H9 (cell line): ENCODE data around the gene OR1B1. TPM values are rescaled to one million over a fixed set of nuclear protein-coding genes. Genes with fewer than 3 reads are reported as not detected.

Experiments used
- DNase-seq: peaks from one replicate; pipeline ENCODE4 v3.0.0-alpha.2; 2017
- H2AFZ ChIP-seq: one replicate; pipeline ENCODE4 v1.6.1; 2013; ENCODE audit warnings: mild to moderate bottlenecking, low read length, control low read depth, moderate library complexity
- H2AK5ac ChIP-seq: 2 replicates; pipeline ENCODE4 v1.6.1; 2013; ENCODE audit warnings: low read length, control low read depth, mixed read lengths; ENCODE audit not compliant: insufficient read length
- H2BK120ac ChIP-seq: one replicate; pipeline ENCODE4 v1.6.1; 2013; ENCODE audit warnings: low read depth, mild to moderate bottlenecking, low read length, control low read depth, inconsistent platforms; ENCODE audit not compliant: poor library complexity, severe bottlenecking
- H2BK12ac ChIP-seq: 2 replicates; pipeline ENCODE4 v1.6.1; 2013; ENCODE audit warnings: low read length, control low read depth, mixed read lengths, low read depth; ENCODE audit not compliant: insufficient read length
- H2BK15ac ChIP-seq: 2 replicates; pipeline ENCODE4 v1.6.1; 2013; ENCODE audit warnings: low read depth, low read length, control low read depth
- H2BK20ac ChIP-seq: one replicate; pipeline ENCODE4 v1.6.1; 2013; ENCODE audit warnings: low read depth, mild to moderate bottlenecking, low read length, control low read depth, inconsistent platforms; ENCODE audit not compliant: poor library complexity, severe bottlenecking
- H2BK5ac ChIP-seq: 2 replicates; pipeline ENCODE4 v1.6.1; 2013; ENCODE audit warnings: low read length, control low read depth, mixed read lengths; ENCODE audit not compliant: insufficient read length
- H3K14ac ChIP-seq: 2 replicates; pipeline ENCODE4 v1.6.1; 2013; ENCODE audit warnings: low read length, control low read depth; ENCODE audit not compliant: insufficient read depth
- H3K18ac ChIP-seq: 2 replicates; pipeline ENCODE4 v1.6.1; 2013; ENCODE audit warnings: low read depth, mild to moderate bottlenecking, mixed read lengths, low read length, control low read depth; ENCODE audit not compliant: insufficient read length
- H3K23ac ChIP-seq: 2 replicates; pipeline ENCODE4 v1.6.1; 2013; ENCODE audit warnings: low read length, control low read depth, mixed read lengths, low read depth; ENCODE audit not compliant: insufficient read length
- H3K23me2 ChIP-seq: 2 replicates; pipeline ENCODE4 v1.6.1; 2013; ENCODE audit warnings: low read depth, mild to moderate bottlenecking, mixed read lengths, low read length, control low read depth; ENCODE audit not compliant: insufficient read length, poor library complexity, severe bottlenecking
- H3K27ac ChIP-seq: 2 replicates; pipeline ENCODE4 v1.5.1; 2013; ENCODE audit warnings: low read length, control low read depth, mixed read lengths, low read depth; ENCODE audit not compliant: insufficient read length
- H3K27me3 ChIP-seq: 2 replicates; pipeline ENCODE4 v1.6.1; 2013; ENCODE audit warnings: low read length, control low read depth, inconsistent platforms; ENCODE audit not compliant: insufficient read depth
- H3K4ac ChIP-seq: 2 replicates; pipeline ENCODE4 v1.6.1; 2013; ENCODE audit warnings: low read depth, mild to moderate bottlenecking, control low read depth, inconsistent platforms, low read length, moderate library complexity
- H3K4me1 ChIP-seq: 2 replicates; pipeline ENCODE4 v1.6.1; 2013; ENCODE audit warnings: low read length, control low read depth, inconsistent platforms; ENCODE audit not compliant: insufficient read depth
- H3K4me2 ChIP-seq: 2 replicates; pipeline ENCODE4 v1.6.1; 2013; ENCODE audit warnings: low read length, control low read depth, mixed read lengths; ENCODE audit not compliant: insufficient read length, insufficient read depth
- H3K56ac ChIP-seq: 2 replicates; pipeline ENCODE4 v1.6.1; 2013; ENCODE audit warnings: low read depth, mild to moderate bottlenecking, mixed read lengths, low read length, control low read depth; ENCODE audit not compliant: insufficient read length
- H3K79me1 ChIP-seq: 2 replicates; pipeline ENCODE4 v1.6.1; 2013; ENCODE audit warnings: low read depth, mild to moderate bottlenecking, moderate library complexity, low read length, control low read depth, inconsistent platforms; ENCODE audit not compliant: insufficient read depth, poor library complexity, severe bottlenecking
- H3K79me2 ChIP-seq: 2 replicates; pipeline ENCODE4 v1.6.1; 2013; ENCODE audit warnings: low read length, control low read depth, inconsistent platforms; ENCODE audit not compliant: insufficient read depth
- H3K9ac ChIP-seq: 2 replicates; pipeline ENCODE4 v1.6.1; 2013; ENCODE audit warnings: low read length, control low read depth, mixed read lengths; ENCODE audit not compliant: insufficient read length; ENCODE audit errors: extremely low read depth
- H3K9me3 ChIP-seq: one replicate; pipeline ENCODE4 v1.6.1; 2013; ENCODE audit warnings: low read depth, low read length, inconsistent platforms; ENCODE audit not compliant: control insufficient read depth
- H3T11ph ChIP-seq: one replicate; pipeline ENCODE4 v1.6.1; 2013; ENCODE audit warnings: mild to moderate bottlenecking, low read length, control low read depth, inconsistent platforms
- H4K20me1 ChIP-seq: one replicate; pipeline ENCODE4 v1.6.1; 2013; ENCODE audit not compliant: control insufficient read depth, insufficient read length, insufficient read depth
- H4K5ac ChIP-seq: 2 replicates; pipeline ENCODE4 v1.6.1; 2013; ENCODE audit warnings: low read depth, mild to moderate bottlenecking, mixed read lengths, low read length, control low read depth; ENCODE audit not compliant: insufficient read length
- H4K8ac ChIP-seq: replicated peaks from 2 replicates; pipeline ENCODE4 v1.6.1; 2013; ENCODE audit warnings: low read length, control low read depth, mixed read lengths, low read depth; ENCODE audit not compliant: insufficient read length
- H4K91ac ChIP-seq: 2 replicates; pipeline ENCODE4 v1.6.1; 2013; ENCODE audit warnings: low read depth, mild to moderate bottlenecking, moderate library complexity, mixed read lengths, low read length, control low read depth; ENCODE audit not compliant: insufficient read length
- H3K27ac Mint-ChIP-seq, 3 experiments: 2 replicates in 2 of 3; 3 replicates in 1 of 3; pipeline ENCODE4 v1.8.0; 2020 to 2021; ENCODE audit warnings: mixed read lengths in 3 of 3, mild to moderate bottlenecking in 1 of 3, moderate library complexity in 1 of 3
- H3K27me3 Mint-ChIP-seq: 2 replicates; pipeline ENCODE4 v1.8.0; 2021; ENCODE audit warnings: low read depth, mild to moderate bottlenecking, moderate library complexity, mixed read lengths
- H3K36me3 Mint-ChIP-seq, 3 experiments: 2 replicates in 2 of 3; 3 replicates in 1 of 3; pipeline ENCODE4 v1.8.0; 2020 to 2021; ENCODE audit warnings: low read depth in 3 of 3, mixed read lengths in 3 of 3; ENCODE audit not compliant: insufficient read depth in 1 of 3
- H3K4me1 Mint-ChIP-seq, 2 experiments: 2 replicates each; pipeline ENCODE4 v1.8.0; 2020; ENCODE audit warnings: mixed read lengths in 2 of 2
- H3K4me3 Mint-ChIP-seq, 2 experiments: 2 replicates in 1 of 2; 3 replicates in 1 of 2; pipeline ENCODE4 v1.8.0; 2020 to 2021; ENCODE audit warnings: mild to moderate bottlenecking in 2 of 2, mixed read lengths in 2 of 2, moderate library complexity in 1 of 2
- H3K9me3 Mint-ChIP-seq, 2 experiments: 2 replicates in 1 of 2; 3 replicates in 1 of 2; pipeline ENCODE4 v1.8.0; 2020; ENCODE audit warnings: mild to moderate bottlenecking in 2 of 2, mixed read lengths in 2 of 2, moderate library complexity in 1 of 2
- CTCF ChIP-seq: fragments of 200-600 bp; sonication (generic); conservative IDR thresholded peaks from 3 replicates; pipeline ENCODE4 v1.8.0; 2021; ENCODE audit warnings: antibody characterized with exemption, mild to moderate bottlenecking
- WGBS: extraction: QIAGEN DNeasy Blood & Tissue Kit; methylation state at CpG from one replicate; pipeline ENCODE4 v1.1.7; 2013; ENCODE audit warnings: missing lambda C conversion rate, low lambda C conversion rate, mixed read lengths; ENCODE audit not compliant: insufficient read length; ENCODE audit errors: extremely low coverage; 5-methylcytosine and 5-hydroxymethylcytosine counted together
- total RNA-seq: library from RNA; stranded (reverse); gene quantifications from 2 replicates; pipeline ENCODE4 v1.2.1, GENCODE V29; 2021

The OR1B1 gene
- total RNA-seq, 1 experiment from 2014 or later, result not detected

- H2BK12ac ChIP-seq, result no peak within 1 kb of the TSS
- peaks cover 76% of the 10 kb centered on the region in 2 experiments for H3K9me3 Mint-ChIP-seq
- H3K4me2 ChIP-seq, result no peak within 1 kb of the TSS
- H3K4me1 ChIP-seq, result no peaks in the 10 kb centered on the region
- no peak within 1 kb of the TSS for H2BK15ac ChIP-seq
- H3K79me2 ChIP-seq, result no peaks in the 10 kb centered on the region
- H2AFZ ChIP-seq, result no peak within 1 kb of the TSS
- no peaks in the 10 kb centered on the region for H3K4me1 Mint-ChIP-seq
- H3K23me2 ChIP-seq, result no peaks in the 10 kb centered on the region
- no peak within 1 kb of the TSS for H3T11ph ChIP-seq
- H3K4me3 Mint-ChIP-seq, result no peak within 1 kb of the TSS
- no peaks in the 10 kb centered on the region for H3K27me3 Mint-ChIP-seq
- no peak within 1 kb of the TSS for H4K91ac ChIP-seq
- H3K23ac ChIP-seq, result no peak within 1 kb of the TSS
- H2BK120ac ChIP-seq, result no peak within 1 kb of the TSS
- peaks cover 0 to 21% (median 1%) of the 10 kb centered on the region in 3 experiments; a peak in 4 of 7 replicates for H3K36me3 Mint-ChIP-seq
- no peak within 1 kb of the TSS for H3K27ac Mint-ChIP-seq
- no peak within 1 kb of the TSS for H3K9ac ChIP-seq
- no peaks in the 10 kb centered on the region for H3K27me3 ChIP-seq
- no peak within 1 kb of the TSS for H2AK5ac ChIP-seq
- WGBS, result no CpG with 5 or more reads among the region's 1 CpG
- H3K18ac ChIP-seq, result no peak within 1 kb of the TSS
- H4K5ac ChIP-seq, result no peak within 1 kb of the TSS
- no peak for DNase-seq
- H4K20me1 ChIP-seq, result no peaks in the 10 kb centered on the region
- TF ChIP-seq CTCF, result no peak
- no peak within 1 kb of the TSS for H3K56ac ChIP-seq
- H3K14ac ChIP-seq, result no peak within 1 kb of the TSS
- no peak within 1 kb of the TSS for H2BK5ac ChIP-seq
- peaks cover 65% of the 10 kb centered on the region for H3K9me3 ChIP-seq
- no peak within 1 kb of the TSS for H4K8ac ChIP-seq
- no peak within 1 kb of the TSS for H2BK20ac ChIP-seq
- H3K79me1 ChIP-seq, result no peaks in the 10 kb centered on the region
- no peak within 1 kb of the TSS for H3K4ac ChIP-seq
- no peak within 1 kb of the TSS for H3K27ac ChIP-seq
These were observed 43.1 kb downstream of the OR1B1 start, which contains the start of gene OR1Q1 for GRCh38 chr9:122614362-122614761. Gene OR1Q1 (plus strand): TSS chr9:122614738. CDS start chr9:122614738, 0 bp downstream.
